NCI-H1694 treated with DMSO at 0.1 percent for 48 hours (cell line): Measurements from ENCODE around the gene FAM83B.

Experiments used
- DNase-seq: peaks from one replicate; lab custom pipeline; 2025; lab: John Stamatoyannopoulos, UW

Gene FAM83B

GRCh38 chr6:54980511-54981275, 134.1 kb downstream of the FAM83B start:
- DNase-seq, result no peak

GRCh38 chr6:54981276-54981609, 134.7 kb downstream of the FAM83B start:
- DNase-seq, result no peak

DNA sequence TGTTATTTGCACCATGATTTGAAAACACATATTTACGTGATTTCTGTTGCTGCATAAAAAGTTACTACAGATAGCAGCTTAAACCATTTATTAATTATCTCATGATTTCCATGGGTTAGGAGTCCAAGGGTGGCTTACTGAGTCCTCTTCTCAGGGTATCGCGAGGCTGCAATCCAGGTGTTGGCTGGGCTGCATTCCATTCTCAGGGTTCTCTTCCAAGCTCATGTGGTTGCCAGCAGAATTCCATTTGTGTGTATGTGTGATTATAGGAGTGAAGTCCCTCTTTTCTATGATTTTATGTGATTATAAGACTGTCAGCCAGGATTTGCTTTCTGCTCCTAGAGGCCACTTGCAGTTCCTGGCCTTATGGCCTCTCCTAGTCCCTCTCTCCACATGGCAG, 135.1 kb downstream of the FAM83B start:
- no peak for DNase-seq

GRCh38 chr6:54987633-54988290, 141.2 kb downstream of the FAM83B start:
- DNase-seq, result no peak

- DNase-seq, result no peak
Measured at GRCh38 chr6:54988576-54988975, 142.0 kb downstream of the FAM83B start.

- no peak for DNase-seq
Measured at GRCh38 chr6:54990001-54990400, 143.4 kb downstream of the FAM83B start.
